Liver (tissue), 3 donors: Measurements from ENCODE around the gene POMC.

ENCODE experiments used
- FOXA2 ChIP-seq: IDR thresholded peaks from 2 replicates; pipeline ENCODE4 v1.6.1; 2016; ENCODE audit warnings: antibody characterized with exemption
- HNF4A ChIP-seq, 2 donors: conservative IDR thresholded peaks; 2 replicates each; pipeline ENCODE4 v1.6.1; 2016; ENCODE audit warnings: antibody characterized with exemption in 2 of 2, mild to moderate bottlenecking in 2 of 2
- RXRA ChIP-seq, 2 donors: IDR thresholded peaks; 2 replicates each; pipeline ENCODE4 v1.6.1; 2017 to 2018; ENCODE audit warnings: antibody characterized with exemption in 2 of 2, mild to moderate bottlenecking in 1 of 2
- TF ChIP-seq, protein P1 (sequence below): fragments of 150-350 bp; IDR thresholded peaks from 2 replicates; pipeline ENCODE4 v1.5.1; 2017; ENCODE audit warnings: improper control_type of control experiment, low read depth, low read length; ENCODE audit not compliant: missing input control
- TF ChIP-seq, protein P2 (sequence below): IDR thresholded peaks from 2 replicates; pipeline ENCODE4 v1.6.1; 2016; ENCODE audit warnings: antibody characterized with exemption
- donor health status: healthy.
- donor health status: healthy.

DNA sequence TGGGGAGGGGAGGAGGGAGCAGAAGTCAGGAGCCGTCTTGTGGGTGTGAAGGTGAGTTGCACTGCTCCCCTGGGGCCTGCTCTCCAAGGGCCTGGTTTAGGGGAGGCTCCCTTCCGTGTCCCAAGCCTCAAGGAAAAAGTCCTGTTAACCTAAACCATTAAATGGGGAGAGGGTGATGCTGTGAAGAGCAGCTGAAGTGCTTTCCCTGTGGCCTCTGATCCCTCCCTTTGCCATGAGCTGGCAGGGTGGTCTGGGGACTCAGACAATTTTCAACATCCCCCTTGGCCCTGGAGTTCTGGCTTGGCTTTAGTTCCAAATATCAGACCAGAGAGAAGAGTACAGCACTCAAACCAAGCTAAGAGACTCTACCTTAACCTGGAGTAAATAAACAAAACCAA lies 692 bp upstream of the POMC start:
- TF ChIP-seq, protein P1, sequence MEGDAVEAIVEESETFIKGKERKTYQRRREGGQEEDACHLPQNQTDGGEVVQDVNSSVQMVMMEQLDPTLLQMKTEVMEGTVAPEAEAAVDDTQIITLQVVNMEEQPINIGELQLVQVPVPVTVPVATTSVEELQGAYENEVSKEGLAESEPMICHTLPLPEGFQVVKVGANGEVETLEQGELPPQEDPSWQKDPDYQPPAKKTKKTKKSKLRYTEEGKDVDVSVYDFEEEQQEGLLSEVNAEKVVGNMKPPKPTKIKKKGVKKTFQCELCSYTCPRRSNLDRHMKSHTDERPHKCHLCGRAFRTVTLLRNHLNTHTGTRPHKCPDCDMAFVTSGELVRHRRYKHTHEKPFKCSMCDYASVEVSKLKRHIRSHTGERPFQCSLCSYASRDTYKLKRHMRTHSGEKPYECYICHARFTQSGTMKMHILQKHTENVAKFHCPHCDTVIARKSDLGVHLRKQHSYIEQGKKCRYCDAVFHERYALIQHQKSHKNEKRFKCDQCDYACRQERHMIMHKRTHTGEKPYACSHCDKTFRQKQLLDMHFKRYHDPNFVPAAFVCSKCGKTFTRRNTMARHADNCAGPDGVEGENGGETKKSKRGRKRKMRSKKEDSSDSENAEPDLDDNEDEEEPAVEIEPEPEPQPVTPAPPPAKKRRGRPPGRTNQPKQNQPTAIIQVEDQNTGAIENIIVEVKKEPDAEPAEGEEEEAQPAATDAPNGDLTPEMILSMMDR = no peak
- TF ChIP-seq, protein P2, sequence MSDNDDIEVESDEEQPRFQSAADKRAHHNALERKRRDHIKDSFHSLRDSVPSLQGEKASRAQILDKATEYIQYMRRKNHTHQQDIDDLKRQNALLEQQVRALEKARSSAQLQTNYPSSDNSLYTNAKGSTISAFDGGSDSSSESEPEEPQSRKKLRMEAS = no peak
- TF ChIP-seq RXRA (IDR thresholded peaks at IDR 0.05) = no peak
- TF ChIP-seq FOXA2 = no peak
- TF ChIP-seq HNF4A (conservative IDR thresholded peaks at IDR 0.05) = no peak
